ENCODE data around the gene TWNK.

GRCh38 chr10:101018600-101019439 lies 31.5 kb downstream of the TWNK start:
- TF ChIP-seq CTCF (IDR thresholded peaks at IDR 0.05) (peak; percentile 33 to 77), EP300 (IDR thresholded peaks at IDR 0.05) (no peak), POLR2A (IDR thresholded peaks at IDR 0.05) (no peak)

Measured in suprapubic skin (tissue), 3 donors.